Heart left ventricle (tissue), 16 donors: ENCODE results near the gene ENDOU. TPM values are rescaled to one million over a fixed set of nuclear protein-coding genes. Genes with fewer than 3 reads are reported as not detected.

ENCODE experiments used
- ATAC-seq, 4 donors: fragments of 200-7000 bp; cut with Tn5 transposase; one replicate each; pipeline ENCODE4 v1.9.1; 2020 to 2022; ENCODE audit warnings: moderate library complexity in 4 of 4, mild to moderate bottlenecking in 3 of 4, moderate number of reproducible peaks in 1 of 4
- DNase-seq, 5 donors: peaks; one replicate each; pipeline ENCODE4 v3.0.0-alpha.2; 2020
- H3K27ac ChIP-seq, 12 donors: fragments of 200-600 bp; sonication (generic) in 4 of 12; one replicate each; pipeline versions ENCODE4 v1.5.0 to v1.8.0; 2016 to 2022; ENCODE audit warnings: mild to moderate bottlenecking in 2 of 12
- H3K27me3 ChIP-seq, 9 donors: fragments of 200-600 bp; sonication (generic) in 2 of 9; one replicate each; pipeline versions ENCODE4 v1.5.1 to v1.8.0; 2016 to 2022; ENCODE audit warnings: mild to moderate bottlenecking in 3 of 9
- H3K36me3 ChIP-seq, 9 donors: fragments of 200-600 bp; sonication (generic) in 2 of 9; one replicate each; pipeline versions ENCODE4 v1.5.0 to v1.8.0; 2018 to 2022; ENCODE audit warnings: mild to moderate bottlenecking in 2 of 9
- H3K4me1 ChIP-seq, 12 donors: fragments of 200-600 bp; sonication (generic) in 4 of 12; one replicate each; pipeline versions ENCODE4 v1.5.0 to v1.8.0; 2016 to 2022; ENCODE audit warnings: mild to moderate bottlenecking in 3 of 12
- H3K4me3 ChIP-seq, 12 donors: fragments of 200-600 bp; sonication (generic) in 4 of 12; one replicate each; pipeline versions ENCODE4 v1.5.0 to v1.8.0; 2017 to 2022; ENCODE audit warnings: mild to moderate bottlenecking in 9 of 12, moderate library complexity in 4 of 12
- H3K9me3 ChIP-seq, 12 donors: fragments of 200-600 bp; sonication (generic) in 4 of 12; one replicate each; pipeline versions ENCODE4 v1.5.0 to v1.8.0; 2016 to 2022; ENCODE audit warnings: mild to moderate bottlenecking in 1 of 12
- CTCF ChIP-seq, 12 donors: fragments of 200-600 bp; sonication (generic) in 4 of 12; IDR thresholded peaks; one replicate each; pipeline versions ENCODE4 v1.5.0 to v1.8.0; 2018 to 2022; ENCODE audit warnings: antibody characterized with exemption in 12 of 12, mild to moderate bottlenecking in 5 of 12
- POLR2A ChIP-seq, 2 donors: fragments of 450-650 bp; IDR thresholded peaks; one replicate each; pipeline ENCODE4 v1.6.1; 2017; ENCODE audit warnings: antibody characterized with exemption in 2 of 2, mild to moderate bottlenecking in 2 of 2, moderate library complexity in 2 of 2
- WGBS, 4 donors: extraction: QIAGEN DNeasy Blood & Tissue Kit in 2 of 4; methylation state at CpG; one replicate each; pipeline versions ENCODE4 v1.1.5 to v1.1.7; 2013 to 2018; 5-methylcytosine and 5-hydroxymethylcytosine counted together
- intact Hi-C, 10 donors: fragments of 100-400 bp; cut with DNase I; formaldehyde crosslinking; loops; one replicate each; pipeline versions ENCODE4 v1.11.1 to v1.14.2; 2022
- polyA plus RNA-seq, 2 donors: library from polyadenylated mRNA; stranded (reverse); fragments of 200-250 nt; gene quantifications; one replicate each; pipeline ENCODE4 v1.2.3, GENCODE V29; 2013
- total RNA-seq, 9 donors: library from RNA; depleted of rRNA in 2 of 9; stranded (reverse); fragments of >200 nt in 2 of 9; fragmentation: NEBNext Ultra II Directional in 3 of 9; extraction: Animal tissue kit (Norgen Biotek cat#: 25700) in 3 of 9; gene quantifications; one replicate each; pipeline versions ENCODE4 v1.1.0 to v1.2.4, GENCODE V29; 2016 to 2023
- donor health status: ischemic (EF 13 %, LVEDD 7.1; RV severe dilation, severe dysfunction).
- donor health status: healthy with polysubstance abuse.
- donor health status: DM: no; HTN: yes; CAD: no.
- donor health status: DM: no; HTN: no; CAD: no.
- donor health status: ischemic (EF 25% LVEDD 6.9; RV normal size, moderate dysfunction).
- donor health status: ischemic (EF 25% LVEDD 5.7; RV mildly dilated, moderate dysfunction).
- donor health status: healthy.
- donor health status: DM: yes; HTN: yes; CAD: no.
- donor health status: ischemic (EF 35%, LVEDD 5.7; RV mildly dilated, moderate dysfunction).
- donor health status: nonischemic (EF 11% LVEDD 7.7; RV severe dilation, severe dysfunction).
- donor health status: DM: yes; HTN: yes; CAD: no.
- donor health status: PGD.
- donor health status: ischemic (EF 29% LVEDD 5.4; RV normal size, mild dysfunction).
- donor health status: nonischemic (EF 23%, LVEDD 6.1; RV moderate dilation, normal function).

ENDOU gene
- total and polyA plus RNA-seq, 11 donors: 0.08 to 2.5 (median 0.27) TPM; not detected in 4

GRCh38 chr12:47752121-47752520 lies 26.8 kb upstream of the ENDOU start:
- Histone ChIP-seq H3K9me3 (no peaks in the 10 kb centered on the region), H3K27me3 (no peaks in the 10 kb centered on the region), H3K4me3 (no peak overlapping the region), H3K27ac (peak overlapping the region in 9 of 12 donors; percentile 49 to 90 (median 81)), H3K36me3 (peaks cover 0 to 45% (median 11%) of the 10 kb centered on the region in 9 donors), H3K4me1 (peaks cover 18 to 59% (median 47%) of the 10 kb centered on the region in 12 donors)
- peak in 1 of 5 donors; percentile 20 for DNase-seq
- WGBS, 4 donors: 79 to 93% (median 89%) methylated on average over 4 of the region's 4 CpGs
- ATAC-seq: no peak
- TF ChIP-seq POLR2A (IDR thresholded peaks at IDR 0.05) (no peak), CTCF (IDR thresholded peaks at IDR 0.05) (no peak)
- intact Hi-C loops: loop anchor here in 1 of 10 donors (2.0 kb wide), 1 partner anchor 15 kb away; no protein-coding TSS in a partner anchor

GRCh38 chr12:47751561-47751960 lies 26.3 kb upstream of the ENDOU start:
- H3K4me1 ChIP-seq: peaks cover 18 to 59% (median 47%) of the 10 kb centered on the region in 12 donors
- H3K4me3 ChIP-seq: no peak overlapping the region
- ATAC-seq: no peak
- 68 to 81% (median 74%) methylated on average over 6 to 9 of the region's 9 CpGs for WGBS, 4 donors
- no peaks in the 10 kb centered on the region for H3K9me3 ChIP-seq
- peak in 1 of 5 donors; percentile 6 for DNase-seq
- H3K27me3 ChIP-seq: no peaks in the 10 kb centered on the region
- TF ChIP-seq POLR2A (IDR thresholded peaks at IDR 0.05): no peak
- no peak for TF ChIP-seq CTCF (IDR thresholded peaks at IDR 0.05)
- peak overlapping the region in 4 of 12 donors; percentile 7 to 84 (median 78) for H3K27ac ChIP-seq
- intact Hi-C loops: no loop called here
- peaks cover 0 to 48% (median 12%) of the 10 kb centered on the region in 9 donors for H3K36me3 ChIP-seq

GRCh38 chr12:47750916-47751470 lies 25.7 kb upstream of the ENDOU start:
- peaks cover 18 to 58% (median 45%) of the 10 kb centered on the region in 12 donors for H3K4me1 ChIP-seq
- intact Hi-C loops: no loop called here
- 87 to 96% (median 92%) methylated on average over 12 to 19 of the region's 19 CpGs for WGBS, 4 donors

More at GRCh38 chr12:47750916-47751470, 25.7 kb upstream of the ENDOU start:
- Histone ChIP-seq H3K27me3 (no peaks in the 10 kb centered on the region), H3K27ac (peak overlapping the region in 1 of 12 donors; percentile 7), H3K9me3 (no peaks in the 10 kb centered on the region), H3K36me3 (peaks cover 0 to 54% (median 12%) of the 10 kb centered on the region in 9 donors), H3K4me3 (no peak overlapping the region)
- ATAC-seq (no peak), DNase-seq (peak in 1 of 5 donors; percentile 51)
- TF ChIP-seq CTCF (IDR thresholded peaks at IDR 0.05) (no peak), POLR2A (IDR thresholded peaks at IDR 0.05) (no peak)
